Activated CD4-positive, alpha-beta T cell treated with anti-CD3 and anti-CD28 coated beads, Interleukin-2, amount 50 U/mL, for 4 hours (primary cell): Measurements from ENCODE around the gene GPX6.
"Not testable (repeated sequence)": the region's sequence is repeated elsewhere in the genome, so short reads cannot be mapped to it uniquely, and the experiment has no call there.

ENCODE experiments used
- DNase-seq, 2 experiments: peaks; one replicate each; pipeline ENCODE4 v3.0.0-alpha.2; 2020

The GPX6 gene, protein sequence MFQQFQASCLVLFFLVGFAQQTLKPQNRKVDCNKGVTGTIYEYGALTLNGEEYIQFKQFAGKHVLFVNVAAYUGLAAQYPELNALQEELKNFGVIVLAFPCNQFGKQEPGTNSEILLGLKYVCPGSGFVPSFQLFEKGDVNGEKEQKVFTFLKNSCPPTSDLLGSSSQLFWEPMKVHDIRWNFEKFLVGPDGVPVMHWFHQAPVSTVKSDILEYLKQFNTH

DNA sequence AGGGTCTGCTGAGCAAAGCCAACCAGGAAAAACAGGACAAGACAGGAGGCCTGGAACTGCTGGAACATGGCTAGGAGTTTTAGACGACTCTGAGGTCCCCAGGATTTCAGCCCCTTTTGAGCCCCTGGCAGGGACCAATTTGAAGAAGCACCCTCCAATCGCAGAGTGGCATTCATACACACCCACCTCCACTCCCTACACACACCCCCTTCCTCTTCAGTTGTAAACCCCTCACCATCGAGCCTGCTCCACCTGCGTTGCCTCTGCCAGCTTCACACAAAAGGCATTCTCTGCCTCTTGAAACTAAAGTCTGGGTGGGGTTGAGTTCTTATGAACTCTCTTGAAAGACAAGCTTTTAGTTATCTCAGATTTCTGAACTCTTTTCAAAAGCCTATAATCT lies at the start of gene GPX6:
GPX6 (minus strand) TSS at position 118 of the 400 bp plus-strand sequence; CDS start at position 68, 50 bp downstream.
- no peak for DNase-seq

DNA sequence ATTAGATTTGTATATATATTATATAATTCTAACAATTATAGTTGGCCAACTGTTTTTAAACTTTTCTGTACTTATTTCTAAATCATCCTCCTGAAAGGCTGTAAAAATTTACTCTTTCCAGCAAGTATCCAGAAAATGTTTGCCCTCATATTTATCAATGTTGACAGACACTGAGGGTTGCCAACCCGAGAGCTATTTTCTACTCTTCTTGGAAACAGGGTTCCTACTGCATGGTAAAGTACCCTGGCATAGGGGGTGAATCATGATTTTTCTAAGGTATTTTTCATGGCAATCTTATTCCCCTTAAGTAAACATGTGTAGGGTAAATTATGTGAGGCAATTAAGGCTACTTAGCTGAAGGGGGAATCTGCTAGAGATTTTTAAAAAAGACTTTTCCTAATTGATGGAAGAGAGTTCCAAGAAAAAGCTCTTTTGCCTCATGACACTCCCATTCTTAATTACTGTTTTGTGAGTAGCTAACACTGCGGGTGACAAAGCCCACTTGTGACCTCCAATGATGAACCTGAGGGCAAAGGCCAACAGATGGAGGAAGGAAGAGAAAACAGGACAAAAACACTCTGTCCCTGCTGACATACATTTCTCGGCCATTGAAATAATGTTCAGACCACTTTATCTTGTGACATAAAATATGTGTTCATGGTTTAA lies 48.0 kb upstream of the GPX6 start:
- no peak for DNase-seq

DNA sequence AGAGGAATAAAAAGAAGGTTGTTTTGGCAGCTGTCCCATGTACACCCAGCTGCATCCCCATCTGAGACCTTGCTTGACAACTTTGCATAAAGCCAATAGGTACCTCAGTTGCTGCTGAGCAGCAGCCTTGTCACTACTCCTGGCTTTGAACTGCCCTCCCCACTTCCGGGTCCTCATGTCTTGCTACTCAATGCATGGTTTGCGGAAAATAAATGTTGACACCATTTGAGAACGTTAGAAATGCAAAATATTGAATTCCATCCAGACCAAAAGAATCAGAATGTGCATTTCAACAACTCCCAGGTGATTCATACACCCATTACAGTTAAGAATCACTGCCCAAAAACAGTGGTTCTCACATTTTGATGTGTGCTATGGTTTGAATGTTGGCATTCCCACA lies 43.0 kb upstream of the GPX6 start:
- DNase-seq: no peak

DNA sequence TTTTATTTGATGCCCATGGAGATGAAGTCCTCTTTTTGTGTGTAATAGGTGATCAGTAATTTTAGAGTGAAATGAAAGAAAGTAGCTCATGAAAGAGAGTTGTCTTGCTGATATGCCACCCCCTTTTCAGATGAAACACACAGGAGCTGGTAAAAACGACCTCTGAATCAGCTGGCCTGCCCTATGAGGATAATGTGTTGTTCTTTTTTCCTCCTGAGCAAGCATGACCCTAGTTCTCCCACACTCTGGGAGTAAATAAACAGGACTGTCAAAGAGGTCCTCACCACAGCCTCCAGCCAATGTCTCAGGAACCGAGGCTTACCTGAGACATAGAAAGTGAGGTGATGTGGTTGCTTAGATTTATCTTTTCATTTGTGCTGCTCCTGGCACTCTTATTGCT lies 39.5 kb upstream of the GPX6 start:
- DNase-seq: no peak

DNA sequence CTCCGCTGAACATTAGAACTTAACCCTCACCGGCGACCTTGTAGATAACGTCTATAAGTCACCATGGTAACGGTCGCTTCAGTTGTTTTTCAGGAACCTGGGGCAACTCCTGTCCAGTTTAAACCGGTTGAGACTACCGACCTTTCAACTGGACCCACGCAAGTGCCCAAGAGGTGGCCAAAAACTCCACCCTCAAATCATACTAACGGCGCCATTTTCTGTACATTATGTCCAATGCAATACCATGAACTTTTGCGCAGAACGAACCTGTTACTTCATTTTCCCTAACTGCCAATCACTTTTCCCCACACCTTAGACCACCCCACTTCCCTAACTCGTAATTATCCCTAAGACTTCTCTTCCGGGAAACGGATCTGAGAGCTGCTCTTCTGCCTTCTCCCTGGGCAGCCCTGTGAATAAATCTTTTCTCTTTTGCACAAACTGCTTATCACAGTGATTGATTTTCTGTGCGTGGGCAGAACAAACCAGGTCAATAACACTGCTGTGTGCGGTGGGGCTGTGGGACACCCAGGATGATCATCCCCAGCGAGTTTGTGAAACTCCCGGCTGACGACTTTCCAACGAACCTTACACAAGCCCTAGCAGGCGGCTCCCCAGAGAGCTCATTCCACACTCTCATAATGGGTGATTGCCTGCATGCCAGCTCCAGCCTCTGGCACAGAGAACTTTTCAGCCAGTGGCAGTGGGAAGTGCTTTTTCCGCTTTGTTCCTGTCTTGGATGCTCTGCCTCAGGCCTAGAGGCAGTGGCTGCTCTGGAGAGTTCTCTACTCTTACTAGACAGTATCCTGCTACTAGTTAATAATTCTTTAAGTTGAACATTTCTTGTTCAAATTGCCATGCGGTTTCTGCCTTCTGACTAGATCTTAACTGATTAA lies 38.6 kb upstream of the GPX6 start:
- no peak for DNase-seq

DNA sequence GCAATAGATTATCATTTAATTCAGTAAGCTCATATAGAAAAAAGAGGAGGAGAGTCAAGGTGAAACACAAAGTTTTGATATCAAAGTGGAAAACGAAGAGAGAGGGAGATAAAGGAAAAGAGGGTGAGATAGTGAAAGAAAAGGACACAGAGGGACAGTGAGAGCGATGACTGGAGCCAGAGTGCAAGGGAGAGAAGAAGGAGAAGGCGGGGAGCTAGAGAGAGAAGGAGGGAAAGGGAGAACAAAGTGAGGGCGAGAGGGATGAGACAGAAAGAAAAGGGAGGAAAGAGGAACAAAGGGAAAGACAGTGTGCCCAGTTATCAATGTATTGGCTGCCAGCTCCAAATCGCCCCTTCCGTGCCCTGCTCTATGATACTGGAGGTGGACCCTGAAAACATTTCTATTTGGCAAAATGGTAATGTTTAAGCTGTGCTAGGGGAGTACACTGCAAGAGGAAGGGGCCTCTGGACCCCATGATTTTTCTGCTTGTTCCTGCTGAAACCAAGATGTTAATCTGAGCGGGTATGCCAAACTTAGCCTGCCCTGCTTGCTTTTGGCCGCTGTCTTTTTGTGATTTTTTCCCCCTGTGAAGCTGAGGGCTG lies 37.9 kb upstream of the GPX6 start:
- DNase-seq: no peak

DNA sequence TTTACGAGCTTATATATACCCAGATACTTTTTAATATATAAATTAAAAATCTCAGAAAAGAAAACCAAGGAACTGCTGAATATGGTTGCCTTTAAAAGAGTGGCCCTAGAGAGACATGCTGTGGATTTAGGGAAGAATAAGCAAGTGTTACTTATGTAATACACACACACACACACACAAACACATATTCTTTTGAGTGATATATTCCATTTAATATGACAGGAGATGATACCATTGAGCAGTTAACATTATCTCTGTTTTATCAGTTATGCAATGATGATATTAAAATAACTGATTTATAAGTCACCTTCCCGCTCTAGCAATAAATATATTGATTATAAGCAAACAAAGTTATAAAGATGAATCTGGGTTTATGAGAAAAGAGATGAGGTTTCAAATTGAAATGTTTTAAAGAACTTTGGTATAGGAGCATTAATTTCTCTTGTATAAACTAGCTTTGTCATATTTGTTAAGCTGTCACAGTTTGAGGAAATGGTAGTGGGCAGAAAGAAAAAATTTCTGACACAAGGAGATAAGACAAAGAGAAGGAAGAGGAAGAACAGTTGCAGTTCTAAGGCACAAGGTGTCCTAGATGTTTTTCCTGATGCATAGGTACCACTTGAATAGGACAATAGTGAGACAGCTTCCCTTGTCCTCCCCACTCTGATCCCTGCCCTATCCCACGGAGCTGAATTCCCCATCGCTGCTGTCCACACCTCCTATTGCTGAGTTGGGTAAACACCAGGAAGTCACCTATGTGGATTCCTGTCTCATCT lies 36.5 kb upstream of the GPX6 start:
- DNase-seq: no peak

DNA sequence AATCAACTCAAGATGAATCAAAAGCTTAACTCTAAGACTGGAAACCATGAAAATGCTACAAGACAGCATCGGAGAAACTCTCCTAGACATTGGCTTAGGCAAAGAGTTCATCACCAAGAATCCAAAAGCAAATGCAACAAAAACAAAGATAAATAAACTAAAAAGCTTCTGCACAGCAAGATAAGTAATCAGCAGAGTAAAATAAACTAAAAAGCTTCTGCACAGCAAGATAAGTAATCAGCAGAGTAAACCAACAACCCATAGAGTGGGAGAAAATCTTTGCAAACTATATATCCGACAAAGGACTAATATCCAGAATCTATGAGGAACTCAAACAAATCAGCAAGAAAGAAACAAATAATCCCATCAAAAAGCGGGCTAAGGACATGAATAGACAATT lies 31.4 kb upstream of the GPX6 start:
- not testable (repeated sequence) for DNase-seq

DNA sequence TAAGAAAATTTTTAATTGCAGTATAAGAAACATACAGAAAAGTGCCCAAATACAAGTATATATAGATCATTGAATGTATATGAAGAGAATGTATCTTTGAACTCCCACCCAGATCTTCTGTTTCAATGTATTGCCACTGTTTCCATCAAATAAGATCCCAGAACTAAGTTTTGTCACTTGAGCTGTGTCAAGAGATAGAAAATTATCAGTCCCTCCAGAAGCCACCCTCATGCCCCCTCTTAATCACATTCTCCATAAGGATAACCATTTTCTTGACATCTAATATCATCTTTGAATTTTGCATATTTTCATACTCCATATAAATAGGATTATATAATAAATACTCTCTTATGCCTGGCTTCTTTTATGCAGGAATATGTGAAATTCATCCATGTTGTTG lies 30.4 kb upstream of the GPX6 start:
- no peak for DNase-seq

DNA sequence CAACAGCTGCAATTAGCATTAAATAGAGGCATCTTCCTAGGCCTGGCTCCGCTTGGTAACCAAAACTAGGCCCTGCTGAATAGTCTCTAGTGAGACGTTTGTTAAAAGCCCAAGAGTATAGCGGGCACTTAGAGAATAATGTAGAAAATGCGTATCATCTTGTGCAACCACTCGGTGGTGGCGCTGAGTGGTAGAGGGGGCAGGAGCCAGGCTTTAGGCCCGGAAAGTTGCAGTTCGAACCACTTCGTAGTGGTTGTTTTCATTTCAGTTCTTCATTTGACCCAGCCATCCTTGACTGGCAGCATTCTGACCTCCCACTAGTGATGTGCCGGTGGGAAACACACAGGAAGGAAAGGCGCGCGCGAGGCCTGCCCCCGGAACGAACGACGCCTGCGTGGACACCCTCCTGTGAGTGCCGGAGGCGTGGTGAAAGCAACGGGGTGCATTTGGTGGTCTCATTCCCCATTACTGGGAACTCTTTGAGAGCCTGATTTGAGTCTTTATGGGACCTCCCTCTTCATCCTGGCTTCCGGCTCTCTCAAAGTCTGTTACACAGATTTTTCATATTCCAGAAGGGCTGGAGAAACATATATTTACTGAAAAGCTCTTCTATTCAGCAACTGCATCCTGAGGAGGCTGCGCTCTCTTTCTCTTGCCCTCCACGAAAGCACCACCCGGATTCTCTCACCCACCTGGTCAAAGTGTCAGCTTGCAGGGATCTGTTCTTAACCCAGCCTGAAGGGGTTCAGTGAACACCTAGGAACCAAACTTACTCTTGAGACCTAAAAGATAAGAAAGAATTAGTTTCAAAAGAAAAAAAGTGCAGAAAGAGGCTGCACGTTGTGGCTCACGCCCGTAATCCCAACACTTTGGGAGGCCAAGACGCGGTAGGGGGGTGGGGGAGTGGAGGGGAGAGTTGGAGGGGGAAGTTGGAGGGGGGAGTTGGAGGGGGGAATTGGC lies 28.3 kb upstream of the GPX6 start:
- no peak for DNase-seq

DNA sequence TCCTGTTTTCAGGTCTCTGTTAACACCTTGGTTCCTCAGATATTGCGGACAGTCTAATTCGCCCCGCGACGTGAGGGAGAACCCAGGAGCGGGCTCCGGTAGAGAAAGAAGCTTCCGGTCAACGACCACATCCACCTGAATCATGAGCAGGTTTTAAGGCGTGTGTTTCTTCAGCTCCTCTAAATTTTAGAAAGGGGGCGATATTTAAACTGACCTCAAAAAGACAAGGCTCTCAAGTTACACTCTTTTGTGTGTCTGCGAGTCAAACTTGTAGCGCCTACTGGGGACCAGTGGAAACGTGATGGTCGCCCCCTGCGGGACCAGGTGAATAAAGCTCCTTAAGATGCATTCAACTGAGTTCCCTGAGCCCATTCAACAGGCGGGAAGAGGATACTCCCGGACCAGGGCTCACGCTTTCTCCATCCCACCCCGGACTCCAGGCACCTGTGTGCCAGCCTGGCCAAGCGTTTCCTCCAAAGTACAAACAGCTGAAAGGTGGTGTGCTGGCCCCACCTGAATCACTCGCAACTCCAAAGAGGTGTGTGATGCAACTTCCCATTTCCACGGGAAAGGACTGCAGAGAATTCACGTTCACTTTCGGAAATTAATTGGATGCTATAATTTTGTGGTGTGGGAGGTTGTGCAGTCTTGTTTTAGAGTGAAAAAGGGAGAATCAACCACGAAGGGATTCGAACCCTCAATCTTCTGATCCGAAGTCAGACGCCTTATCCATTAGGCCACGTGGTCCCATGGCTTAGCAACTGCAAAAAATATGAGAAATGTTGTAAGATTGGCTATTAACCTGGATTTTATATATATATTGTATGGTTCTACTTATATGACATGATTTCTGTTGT lies 27.1 kb upstream of the GPX6 start:
- DNase-seq: peak; percentile 36 to 37

DNA sequence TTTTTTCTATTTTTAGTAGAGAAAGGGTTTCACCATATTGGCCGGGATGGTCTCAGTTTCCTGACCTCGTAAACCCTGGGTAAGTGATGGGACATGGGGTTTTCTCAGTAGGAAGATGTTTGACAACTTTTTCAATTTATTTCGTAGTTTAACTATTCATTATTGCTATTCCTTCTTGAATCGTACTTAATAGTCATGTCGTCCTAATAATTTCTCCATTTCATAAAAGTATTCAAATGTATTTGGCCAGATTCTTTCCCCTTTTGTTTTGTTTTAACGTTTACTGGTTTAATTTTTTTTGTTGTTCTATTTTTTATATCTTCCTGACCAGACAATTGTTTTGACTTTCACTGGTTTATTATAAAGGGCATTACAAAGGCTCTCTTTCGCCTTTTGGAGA lies 26.4 kb upstream of the GPX6 start:
- DNase-seq: no peak

DNA sequence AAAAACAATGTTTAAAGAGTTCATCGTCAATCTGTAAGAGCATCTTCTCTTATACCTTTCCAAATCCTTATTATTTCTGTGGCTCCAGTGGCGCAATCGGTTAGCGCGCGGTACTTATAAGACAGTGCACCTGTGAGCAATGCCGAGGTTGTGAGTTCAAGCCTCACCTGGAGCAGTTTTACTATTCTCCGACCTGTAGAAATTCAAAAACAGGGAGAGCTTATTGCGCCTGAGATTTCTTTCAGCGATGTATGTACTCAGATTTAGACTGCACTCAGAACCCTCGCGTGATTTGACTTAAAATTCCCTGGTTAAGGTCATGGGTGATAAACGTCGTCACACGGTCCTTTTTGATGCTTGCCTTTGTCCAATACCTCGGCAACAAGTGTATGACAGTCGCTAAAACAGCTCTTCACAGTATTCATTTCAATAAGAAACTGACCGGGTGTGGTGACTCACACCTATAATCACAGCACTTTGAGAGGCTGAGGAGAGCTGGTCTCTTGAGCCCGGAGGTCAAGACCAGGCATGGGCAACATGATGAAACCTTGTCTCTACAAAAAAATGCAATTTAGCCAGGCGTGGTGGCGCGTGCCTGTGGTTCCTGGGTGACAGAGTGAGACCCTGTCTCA lies 22.0 kb upstream of the GPX6 start:
- peak in 1 of 2 experiments; percentile 21 for DNase-seq

DNA sequence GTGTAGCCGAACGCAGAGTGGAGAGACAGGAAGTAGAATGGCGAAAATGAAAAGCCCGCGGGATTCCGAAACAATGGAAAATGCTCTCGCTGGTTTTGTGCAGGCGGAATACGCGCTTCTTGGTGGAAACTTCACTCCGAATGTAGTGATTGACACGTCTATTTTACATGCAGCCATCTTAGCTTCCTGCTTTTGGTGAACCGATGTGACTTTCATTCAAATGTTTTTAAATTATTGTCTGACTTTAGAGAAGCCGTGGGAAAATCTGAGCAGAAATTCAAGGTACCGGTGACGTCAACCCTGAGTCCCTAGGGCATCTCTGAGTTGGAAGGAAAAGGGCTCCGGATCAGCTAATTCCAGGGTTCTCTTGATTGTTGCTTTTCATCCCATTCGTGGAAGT lies 21.5 kb upstream of the GPX6 start:
- DNase-seq: no peak

DNA sequence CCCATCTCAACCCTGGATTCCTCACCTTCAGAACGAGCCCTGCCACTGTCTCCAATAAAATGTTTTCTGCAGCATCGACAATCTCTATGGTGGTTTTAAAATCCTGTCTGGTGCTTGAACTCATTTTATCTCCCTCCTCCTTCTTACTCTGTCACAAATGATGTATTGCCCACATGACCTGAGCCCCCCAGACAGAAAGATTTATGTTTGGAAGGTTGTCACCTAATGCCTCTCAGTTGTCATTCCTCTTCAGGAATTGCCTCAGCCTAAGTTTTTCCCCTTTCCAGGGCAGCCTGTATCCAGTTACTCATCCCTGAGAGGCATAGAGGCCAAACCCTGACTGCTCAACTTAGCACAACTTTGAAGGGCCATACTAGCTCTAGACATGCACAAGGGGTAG lies 19.3 kb upstream of the GPX6 start:
- DNase-seq: no peak

DNA sequence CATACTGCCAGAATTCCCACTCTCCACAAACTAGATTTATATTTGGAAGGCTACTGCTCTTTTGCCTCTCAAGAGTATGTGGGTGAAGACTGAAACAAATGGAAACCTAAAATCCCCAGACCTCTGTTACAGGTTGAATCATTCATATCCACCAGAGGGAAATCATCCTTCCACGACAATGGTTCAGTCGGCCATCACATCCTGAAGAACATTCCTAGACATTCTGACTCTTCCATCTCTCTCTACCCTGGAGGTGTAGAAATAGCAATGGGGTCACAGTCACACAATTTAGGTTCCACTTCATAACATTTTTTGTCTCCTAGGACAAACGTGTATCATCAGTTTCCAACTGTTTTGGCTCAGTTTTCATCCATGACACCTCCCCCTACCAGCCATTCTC lies 18.7 kb upstream of the GPX6 start:
- DNase-seq: no peak

DNA sequence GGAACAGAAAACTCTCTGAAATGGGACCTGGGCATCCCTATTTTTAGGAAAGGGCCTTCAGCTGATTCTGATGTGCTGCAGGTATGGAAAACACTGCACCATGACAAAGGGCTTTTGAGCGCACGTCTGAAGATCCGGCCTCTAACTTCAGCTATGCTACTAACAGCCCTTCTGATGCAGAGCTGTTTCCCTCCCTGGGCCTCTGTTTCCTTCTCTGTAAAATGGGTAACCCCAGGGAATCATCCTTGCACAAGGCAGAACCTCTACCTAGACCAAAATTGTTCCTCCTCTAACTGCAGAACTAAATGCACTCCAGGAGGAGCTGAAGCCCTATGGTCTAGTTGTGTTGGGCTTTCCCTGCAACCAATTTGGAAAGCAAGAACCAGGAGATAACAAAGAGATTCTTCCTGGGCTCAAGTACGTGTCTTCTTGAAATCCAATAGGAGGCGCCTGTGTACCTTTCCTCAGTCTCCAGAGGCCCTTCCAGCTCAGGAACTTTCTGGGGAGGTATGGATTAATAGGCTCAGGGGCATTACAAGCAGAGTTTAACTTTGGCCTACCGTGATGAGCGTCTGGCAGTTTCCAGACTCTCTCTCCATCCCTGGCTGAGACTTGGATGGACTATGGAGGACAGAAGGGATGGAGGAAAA lies 16.0 kb upstream of the GPX6 start:
- no peak for DNase-seq

DNA sequence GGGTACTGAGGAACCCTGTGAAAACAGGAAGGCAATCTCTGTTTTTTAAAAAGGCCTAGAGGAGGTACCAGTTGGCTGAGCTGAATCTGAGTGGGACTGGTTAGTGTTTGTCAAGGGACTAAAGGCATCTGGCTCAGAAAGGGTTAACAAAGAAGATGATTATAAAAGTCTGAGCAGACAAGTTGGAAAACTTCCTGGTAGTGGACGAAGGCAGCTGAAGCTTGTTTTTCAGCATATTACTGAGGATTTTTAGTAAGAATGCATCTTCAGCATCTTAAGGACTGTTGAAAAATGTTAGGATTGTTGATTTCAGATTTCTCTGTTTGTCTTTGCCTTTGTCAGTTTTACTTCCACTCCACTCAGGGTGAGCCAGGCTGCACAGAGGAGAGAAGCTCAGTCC lies 15.2 kb upstream of the GPX6 start:
- no peak for DNase-seq

DNA sequence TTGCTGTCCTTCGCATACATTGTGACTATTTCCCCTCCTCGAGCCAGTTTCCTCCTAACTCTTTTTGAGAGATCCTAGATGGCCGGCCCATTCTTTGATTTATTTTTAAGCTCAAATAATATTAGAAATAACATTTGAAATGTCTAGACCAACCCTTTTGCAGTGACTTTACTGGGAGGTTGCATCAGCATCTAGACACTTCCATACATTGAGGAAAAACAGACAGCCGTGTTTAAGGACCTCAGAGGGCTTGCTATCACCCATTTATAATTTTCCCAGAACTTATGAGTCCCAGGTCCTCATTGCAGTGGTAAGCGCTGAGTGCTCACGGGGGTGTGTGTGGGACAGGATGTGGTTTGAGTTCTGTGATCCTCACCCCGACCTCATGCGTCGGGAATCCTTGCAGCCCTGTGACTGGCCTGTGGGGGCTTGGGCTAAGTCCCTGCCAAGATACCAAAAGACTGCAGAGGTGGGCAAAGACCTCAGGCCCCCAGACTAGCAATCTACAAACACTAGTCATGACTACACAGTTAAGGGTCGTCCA lies 10.0 kb upstream of the GPX6 start, which contains the start of gene GPX5:
GPX5 (plus strand) TSS at position 386 of the 544 bp plus-strand sequence; CDS start at position 519, 133 bp downstream.
- DNase-seq: no peak
